Activated CD8-positive, alpha-beta memory T cell treated with anti-CD3 and anti-CD28 coated beads, Interleukin-2, amount 50 U/mL, for 4 hours (primary cell): ENCODE measurements around the gene KRTAP2-3.

Experiments
- DNase-seq: peaks from one replicate; pipeline ENCODE4 v3.0.0-alpha.2; 2020

Gene KRTAP2-3

GRCh38 chr17:41026715-41027471 lies 33.0 kb downstream of the KRTAP2-3 start, which contains the start of gene KRTAP1-5:
Gene KRTAP1-5, minus strand, starts transcription at chr17:41027208. Its CDS starts 53 bp downstream, at chr17:41027155.
- DNase-seq = no peak

GRCh38 chr17:41024697-41025096 lies 35.2 kb downstream of the KRTAP2-3 start:
- no peak for DNase-seq

- no peak for DNase-seq
Observed at GRCh38 chr17:41020336-41020735, 39.6 kb downstream of the KRTAP2-3 start.

- no peak for DNase-seq
Observed at GRCh38 chr17:41019415-41019814, 40.5 kb downstream of the KRTAP2-3 start.

GRCh38 chr17:41018541-41018940 lies 41.4 kb downstream of the KRTAP2-3 start:
- no peak for DNase-seq

GRCh38 chr17:41016578-41017215 lies 43.2 kb downstream of the KRTAP2-3 start:
- DNase-seq = no peak

- no peak for DNase-seq
Observed at GRCh38 chr17:41015454-41015853, 44.5 kb downstream of the KRTAP2-3 start.

- no peak for DNase-seq
Observed at GRCh38 chr17:41013606-41014005, 46.3 kb downstream of the KRTAP2-3 start.

GRCh38 chr17:41013181-41013580 lies 46.7 kb downstream of the KRTAP2-3 start:
- no peak for DNase-seq

GRCh38 chr17:41012326-41013120 lies 47.4 kb downstream of the KRTAP2-3 start:
- DNase-seq = no peak

- DNase-seq = no peak
Observed at GRCh38 chr17:41010441-41010840, 49.5 kb downstream of the KRTAP2-3 start.

GRCh38 chr17:41009936-41010335 lies 50.0 kb downstream of the KRTAP2-3 start:
- no peak for DNase-seq

- DNase-seq = no peak
Observed at GRCh38 chr17:41009301-41009760, 50.6 kb downstream of the KRTAP2-3 start.
